HT1080 (cell line): ENCODE measurements around the gene KCNIP4. TPM values are rescaled to one million over a fixed set of nuclear protein-coding genes. Genes with fewer than 3 reads are reported as not detected.

ENCODE experiments used
- DNase-seq: peaks from one replicate; pipeline ENCODE4 v3.0.0-alpha.2; 2015; ENCODE audit warnings: low read depth
- total RNA-seq: library from RNA; depleted of rRNA; stranded (reverse); fragments of >200 nt; shearing (Covaris generic); gene quantifications from 2 replicates; pipeline ENCODE4 v1.2.3, GENCODE V29; 2014

KCNIP4 gene
- total RNA-seq, 1 experiment from 2014 or later, result not detected

- no peak for DNase-seq
Observed at GRCh38 chr4:21901281-21901680, 47.3 kb downstream of the KCNIP4 start.

DNA sequence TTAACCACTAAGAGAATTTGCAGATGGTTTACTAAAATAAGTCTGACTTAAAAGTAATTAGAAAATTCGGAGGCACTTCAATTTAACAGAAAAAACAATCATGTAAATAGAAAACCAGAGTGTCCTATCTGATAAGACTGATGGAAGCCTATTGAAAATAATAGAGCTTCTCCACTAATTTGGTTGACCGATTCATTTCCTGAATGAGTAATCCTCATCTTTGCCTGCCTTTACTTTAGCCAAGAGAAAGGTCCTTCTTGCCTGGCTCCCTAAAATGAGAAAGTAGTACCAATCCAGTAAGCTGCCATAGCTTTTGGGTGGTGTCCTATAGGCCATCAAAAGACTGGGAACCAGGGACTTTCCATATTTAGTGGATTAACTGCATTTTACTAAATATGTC lies 48.4 kb downstream of the KCNIP4 start:
- peak; percentile 58 for DNase-seq

- DNase-seq, result peak; percentile 38
Observed at GRCh38 chr4:21898101-21898500, 50.5 kb downstream of the KCNIP4 start.

GRCh38 chr4:21896767-21897166 lies 51.8 kb downstream of the KCNIP4 start:
- DNase-seq, result no peak

- no peak for DNase-seq
Observed at GRCh38 chr4:21893136-21893535, 55.4 kb downstream of the KCNIP4 start.

DNA sequence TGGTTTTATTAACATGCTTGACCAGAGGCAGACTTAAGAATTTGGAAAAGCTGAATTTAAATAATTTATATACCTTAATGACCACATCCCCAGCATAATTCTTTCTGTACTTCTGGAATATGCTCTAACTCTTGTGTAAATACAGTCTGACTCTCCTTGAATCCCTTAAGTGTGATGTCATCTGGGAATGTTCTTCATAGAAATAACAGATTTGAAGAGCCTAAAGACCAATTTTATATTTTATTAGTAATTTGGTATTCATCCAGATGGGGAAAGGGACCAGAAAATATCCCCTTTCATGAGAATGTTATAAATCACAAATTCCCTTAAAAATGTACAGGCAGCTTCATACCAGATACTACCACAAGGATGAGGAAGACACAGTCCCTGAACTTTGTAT lies 58.3 kb downstream of the KCNIP4 start:
- no peak for DNase-seq

GRCh38 chr4:21888195-21888976 lies 60.2 kb downstream of the KCNIP4 start:
- peak; percentile 91 for DNase-seq

DNA sequence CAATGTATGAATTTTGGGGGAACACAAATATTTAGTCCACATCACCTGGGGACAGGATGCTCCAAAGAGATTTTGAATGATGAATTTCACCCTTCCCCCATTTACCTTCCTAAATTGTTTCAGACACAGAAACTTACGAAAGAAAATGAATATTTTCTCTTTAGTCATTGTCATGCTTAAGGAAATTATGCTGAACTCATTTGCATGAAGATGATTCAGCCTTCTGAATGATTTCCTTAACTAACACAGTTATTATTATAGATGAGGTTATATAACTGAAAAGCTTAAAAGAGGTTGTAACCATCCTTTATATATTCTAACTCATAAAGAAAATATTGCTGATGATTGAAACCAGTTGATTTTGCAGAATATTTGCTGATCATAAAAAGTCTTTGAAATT lies 61.1 kb downstream of the KCNIP4 start:
- DNase-seq, result no peak

DNA sequence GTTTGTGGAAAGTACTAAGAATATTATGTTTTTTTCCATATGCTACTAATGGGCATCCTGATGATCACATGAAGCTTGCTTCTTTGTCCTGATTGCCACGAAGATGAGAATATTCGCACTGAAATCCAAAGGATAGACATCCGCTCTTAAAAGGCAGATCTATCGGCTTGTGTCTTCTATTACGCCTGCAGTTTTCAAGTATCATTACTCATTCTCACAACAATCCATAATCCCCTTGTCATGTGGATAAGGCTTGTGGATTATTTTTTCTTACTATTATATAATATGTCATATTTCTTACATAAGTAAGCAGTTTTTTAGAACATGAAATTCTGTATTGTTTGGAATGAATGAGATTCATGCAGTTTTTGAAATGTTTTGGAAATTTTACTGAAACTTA lies 62.8 kb downstream of the KCNIP4 start:
- DNase-seq, result no peak

GRCh38 chr4:21885241-21885640 lies 63.3 kb downstream of the KCNIP4 start:
- DNase-seq, result peak; percentile 73

- peak; percentile 17 for DNase-seq
Observed at GRCh38 chr4:21884615-21885014, 64.0 kb downstream of the KCNIP4 start.

DNA sequence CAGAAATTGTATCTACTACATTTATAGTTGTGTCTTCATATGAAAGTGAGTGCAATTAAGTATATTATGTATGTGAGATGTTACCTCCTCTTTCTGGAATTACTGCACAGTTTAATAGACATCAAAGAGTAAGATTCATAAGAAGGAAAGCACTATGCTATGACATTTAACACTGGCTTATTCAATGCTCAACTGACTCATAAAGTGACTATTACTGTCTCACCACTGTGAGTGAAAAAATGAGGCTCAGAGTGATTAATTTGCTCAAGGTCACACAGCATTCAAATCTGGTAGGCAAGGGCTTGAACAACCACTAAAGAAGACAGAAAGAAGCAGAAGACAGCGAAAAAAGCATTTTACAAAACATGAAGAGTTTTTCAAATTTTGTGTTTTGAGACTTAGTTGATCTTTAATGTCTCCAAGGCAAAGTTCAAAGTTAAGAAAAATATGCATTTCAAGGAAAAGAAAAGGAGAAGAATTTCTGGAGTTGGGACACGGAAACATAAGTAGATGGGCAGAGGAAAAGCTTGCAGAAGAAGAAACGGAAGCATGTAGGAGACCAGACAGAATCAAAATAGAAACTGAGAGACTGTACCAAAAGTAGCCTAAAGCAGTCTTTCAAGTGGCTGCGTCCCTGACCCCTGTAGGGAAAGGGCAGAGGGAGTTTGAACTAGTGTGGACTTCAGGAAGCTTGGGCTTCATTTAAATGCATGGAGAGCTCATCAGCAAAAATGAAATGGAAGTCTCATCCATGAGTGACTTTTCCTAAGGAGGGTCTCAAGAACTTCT lies 66.3 kb downstream of the KCNIP4 start:
- peak; percentile 37 for DNase-seq

DNA sequence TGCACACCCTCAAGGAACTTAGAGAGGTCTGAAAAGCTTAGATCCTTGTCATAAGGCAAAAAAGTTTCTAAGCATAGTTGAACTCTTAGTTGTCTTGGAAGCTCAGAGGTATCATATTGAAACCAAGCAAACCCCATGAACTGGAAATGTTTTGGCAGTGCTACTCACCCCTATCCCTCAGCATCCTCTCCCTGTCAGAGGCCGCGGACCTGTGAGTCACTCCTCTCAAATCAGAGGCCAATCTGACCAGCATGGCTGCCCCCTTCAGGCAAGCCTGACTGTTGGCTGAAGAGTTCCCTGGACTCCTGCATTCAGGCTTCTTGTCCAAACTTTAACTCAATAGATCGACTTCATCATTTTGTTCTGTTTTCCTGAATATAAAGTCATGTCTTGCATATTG lies 69.4 kb downstream of the KCNIP4 start:
- DNase-seq, result peak; percentile 69

GRCh38 chr4:21876711-21877110 lies 71.9 kb downstream of the KCNIP4 start:
- no peak for DNase-seq

DNA sequence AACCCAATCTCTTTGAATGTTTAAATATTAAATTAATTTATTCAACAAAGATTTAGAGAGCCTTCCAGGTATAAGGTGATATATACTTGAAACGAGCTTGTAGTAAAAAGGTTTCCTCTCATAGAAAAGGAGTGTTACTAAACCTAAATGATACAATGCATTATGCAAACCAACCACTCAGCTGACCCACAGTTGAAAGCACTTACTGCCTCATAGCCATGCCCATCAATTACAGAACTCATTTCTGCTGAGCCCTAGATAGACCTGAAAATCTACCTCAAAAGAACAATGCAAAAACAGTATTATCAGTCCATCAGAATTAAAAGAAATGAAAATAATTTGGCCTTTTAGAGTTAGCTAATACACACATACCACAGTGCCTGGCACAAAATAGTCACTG lies 75.4 kb downstream of the KCNIP4 start:
- DNase-seq, result no peak

GRCh38 chr4:21872101-21872500 lies 76.5 kb downstream of the KCNIP4 start:
- DNase-seq, result no peak

- DNase-seq, result no peak
Observed at GRCh38 chr4:21869978-21870745, 78.4 kb downstream of the KCNIP4 start.

DNA sequence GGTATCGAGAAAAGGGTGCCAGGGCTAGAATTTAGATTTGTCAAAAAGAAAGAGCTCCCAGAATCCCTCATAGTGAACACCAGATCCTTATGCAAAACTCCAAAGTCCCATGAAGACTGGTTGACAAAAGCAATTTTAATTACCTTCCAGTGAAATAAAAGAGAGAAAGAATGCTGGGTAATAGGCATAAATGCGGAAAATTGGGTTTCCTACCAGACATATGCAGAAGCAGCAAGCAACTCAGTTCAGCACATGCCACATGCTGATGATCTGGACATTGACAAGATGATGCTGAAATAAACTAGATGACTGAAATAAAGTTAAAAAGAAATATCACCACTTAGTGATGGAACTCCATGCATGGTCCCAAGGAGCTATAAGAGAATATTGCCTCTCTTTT lies 83.9 kb downstream of the KCNIP4 start:
- DNase-seq, result no peak

DNA sequence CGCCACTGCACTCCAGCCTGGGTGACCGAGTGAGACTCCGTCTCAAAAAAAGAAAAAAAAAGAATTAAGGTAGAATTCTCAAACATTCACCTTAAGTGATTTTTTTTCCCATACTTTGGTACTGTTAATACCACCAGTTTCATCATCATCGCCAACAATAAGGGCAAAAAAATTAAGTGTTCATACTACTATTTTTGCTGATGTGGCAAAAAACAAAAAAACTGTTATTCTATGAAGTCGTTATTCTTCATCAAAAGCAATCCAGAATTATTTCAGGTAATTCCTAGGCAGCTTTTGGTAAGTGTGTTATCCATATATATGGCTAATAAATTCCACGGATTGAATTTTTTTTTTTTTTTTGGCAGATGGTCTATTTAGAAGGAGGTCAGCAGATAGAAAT lies 85.7 kb downstream of the KCNIP4 start:
- no peak for DNase-seq

GRCh38 chr4:21858971-21859370 lies 89.6 kb downstream of the KCNIP4 start:
- DNase-seq, result no peak

DNA sequence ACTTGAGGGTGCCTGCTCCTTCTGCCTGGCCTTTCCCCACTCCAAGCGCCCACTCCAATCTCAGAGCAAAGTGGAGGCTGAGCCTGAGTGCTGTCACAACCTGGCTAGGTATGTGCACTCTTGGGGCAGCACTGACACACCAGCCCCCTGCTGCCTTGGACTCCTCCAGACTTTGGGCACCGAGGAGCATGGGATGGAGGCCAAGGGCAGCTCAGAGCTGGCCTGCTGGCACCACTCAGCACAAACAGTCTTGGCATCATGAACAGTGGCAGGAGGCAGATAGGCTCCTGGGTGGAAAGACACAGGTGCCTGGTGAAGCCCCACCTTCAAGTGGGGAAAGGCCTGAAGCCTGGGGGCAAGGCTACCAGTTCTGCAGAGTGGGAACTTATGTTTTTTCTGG lies 91.8 kb downstream of the KCNIP4 start:
- no peak for DNase-seq

DNA sequence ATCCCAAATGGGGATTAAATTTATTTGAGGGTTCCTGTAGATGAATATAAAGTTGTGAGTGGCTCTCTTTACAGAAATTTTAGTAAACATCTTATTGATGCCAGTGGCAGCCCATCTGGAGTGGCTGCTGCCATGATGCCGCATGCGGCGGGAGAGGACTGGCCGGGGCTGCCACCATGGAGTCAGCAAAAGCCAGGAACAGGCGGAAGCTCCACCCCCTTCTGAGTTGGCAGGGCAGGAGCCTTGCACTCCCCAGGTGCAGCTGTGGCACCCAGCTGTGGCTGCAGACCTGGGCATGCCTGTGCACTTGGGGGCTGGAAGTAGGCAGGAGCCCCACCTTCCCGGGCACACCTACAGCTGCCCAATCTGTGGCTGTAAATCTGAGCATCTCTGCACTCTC lies 92.3 kb downstream of the KCNIP4 start:
- DNase-seq, result no peak
